Type B pancreatic cell (in vitro differentiated cells): ENCODE results near the gene EIPR1. TPM values are rescaled to one million over a fixed set of nuclear protein-coding genes. Genes with fewer than 3 reads are reported as not detected.

Source experiments
- DNase-seq: peaks from one replicate; pipeline ENCODE4 v3.0.0; 2021; ENCODE audit warnings: mixed read lengths; ENCODE audit not compliant: unreplicated experiment; ENCODE audit errors: extremely low spot score
- H3K27ac Mint-ChIP-seq: 2 replicates; pipeline ENCODE4 v1.8.0; 2021; ENCODE audit warnings: mild to moderate bottlenecking, mixed read lengths
- H3K27me3 Mint-ChIP-seq: 2 replicates; pipeline ENCODE4 v1.8.0; 2021; ENCODE audit warnings: mixed read lengths
- H3K36me3 Mint-ChIP-seq: 2 replicates; pipeline ENCODE4 v1.8.0; 2021; ENCODE audit warnings: mixed read lengths
- H3K4me1 Mint-ChIP-seq: one replicate; pipeline ENCODE4 v1.8.0; 2021; ENCODE audit warnings: mixed read lengths; ENCODE audit not compliant: unreplicated experiment
- H3K4me3 Mint-ChIP-seq: 2 replicates; pipeline ENCODE4 v1.8.0; 2021; ENCODE audit warnings: mild to moderate bottlenecking, mixed read lengths
- H3K9me3 Mint-ChIP-seq: 2 replicates; pipeline ENCODE4 v1.8.0; 2021; ENCODE audit warnings: mixed read lengths
- total RNA-seq: library from RNA; stranded (reverse); gene quantifications from 2 replicates; pipeline ENCODE4 v1.2.1, GENCODE V29; 2021; ENCODE audit warnings: low replicate concordance
- TF ChIP-seq, protein P1 (sequence below): fragments of 200-600 bp; sonication (generic); conservative IDR thresholded peaks from 2 replicates; pipeline ENCODE4 v1.5.0; 2021; ENCODE audit warnings: antibody characterized with exemption, mild to moderate bottlenecking

EIPR1 gene
- total RNA-seq, 1 donor from 2014 or later = 24.9 TPM

DNA sequence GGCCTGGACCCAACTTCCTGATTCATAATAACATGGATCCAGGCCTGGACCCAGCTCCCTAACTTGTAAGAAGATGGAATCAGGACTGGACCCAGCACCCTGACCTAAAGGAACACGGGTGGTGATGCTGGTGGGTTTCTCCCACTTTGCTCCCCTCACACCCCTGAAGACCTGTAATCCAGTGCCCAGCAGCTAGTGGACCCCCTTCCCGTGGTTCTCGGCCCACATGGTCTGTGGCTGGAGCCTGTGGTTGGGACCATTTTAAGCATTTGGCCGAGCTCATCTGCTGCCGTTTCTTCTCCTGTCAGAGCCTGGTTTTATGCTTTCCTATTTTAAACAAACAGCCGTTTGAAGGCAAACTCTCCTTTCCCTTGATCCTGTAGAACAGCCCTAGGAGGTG lies 232.8 kb downstream of the EIPR1 start:
- TF ChIP-seq, protein P1, sequence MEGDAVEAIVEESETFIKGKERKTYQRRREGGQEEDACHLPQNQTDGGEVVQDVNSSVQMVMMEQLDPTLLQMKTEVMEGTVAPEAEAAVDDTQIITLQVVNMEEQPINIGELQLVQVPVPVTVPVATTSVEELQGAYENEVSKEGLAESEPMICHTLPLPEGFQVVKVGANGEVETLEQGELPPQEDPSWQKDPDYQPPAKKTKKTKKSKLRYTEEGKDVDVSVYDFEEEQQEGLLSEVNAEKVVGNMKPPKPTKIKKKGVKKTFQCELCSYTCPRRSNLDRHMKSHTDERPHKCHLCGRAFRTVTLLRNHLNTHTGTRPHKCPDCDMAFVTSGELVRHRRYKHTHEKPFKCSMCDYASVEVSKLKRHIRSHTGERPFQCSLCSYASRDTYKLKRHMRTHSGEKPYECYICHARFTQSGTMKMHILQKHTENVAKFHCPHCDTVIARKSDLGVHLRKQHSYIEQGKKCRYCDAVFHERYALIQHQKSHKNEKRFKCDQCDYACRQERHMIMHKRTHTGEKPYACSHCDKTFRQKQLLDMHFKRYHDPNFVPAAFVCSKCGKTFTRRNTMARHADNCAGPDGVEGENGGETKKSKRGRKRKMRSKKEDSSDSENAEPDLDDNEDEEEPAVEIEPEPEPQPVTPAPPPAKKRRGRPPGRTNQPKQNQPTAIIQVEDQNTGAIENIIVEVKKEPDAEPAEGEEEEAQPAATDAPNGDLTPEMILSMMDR = no peak
- Mint-ChIP-seq H3K9me3 (no peaks in the 10 kb centered on the region), H3K4me1 (peaks cover 23% of the 10 kb centered on the region), H3K4me3 (no peak overlapping the region), H3K27me3 (peaks cover 3% of the 10 kb centered on the region), H3K27ac (no peak overlapping the region), H3K36me3 (no peaks in the 10 kb centered on the region)
- no peak for DNase-seq

DNA sequence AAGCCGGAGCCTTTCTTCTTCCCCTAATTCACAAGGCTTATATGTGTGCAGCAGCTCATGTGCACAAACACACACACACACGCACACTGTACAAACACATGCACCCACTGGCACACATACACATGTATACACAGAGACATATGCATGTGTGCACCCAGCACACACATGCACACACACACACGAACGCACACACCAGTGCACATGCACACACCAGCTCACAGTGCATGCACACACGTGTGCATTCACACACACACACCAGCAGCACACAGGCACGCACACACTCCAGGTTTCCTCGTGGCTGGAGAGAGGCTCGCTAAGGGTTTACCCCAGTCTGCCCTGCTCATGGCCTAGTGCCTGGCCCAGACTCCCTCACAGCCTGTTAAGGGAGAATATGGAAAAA lies 234.0 kb downstream of the EIPR1 start:
- DNase-seq = no peak
- TF ChIP-seq, protein P1 = no peak
- Mint-ChIP-seq H3K9me3 (no peaks in the 10 kb centered on the region), H3K4me1 (peaks cover 23% of the 10 kb centered on the region), H3K4me3 (no peak overlapping the region), H3K27ac (no peak overlapping the region), H3K36me3 (no peaks in the 10 kb centered on the region), H3K27me3 (peaks cover 3% of the 10 kb centered on the region)

DNA sequence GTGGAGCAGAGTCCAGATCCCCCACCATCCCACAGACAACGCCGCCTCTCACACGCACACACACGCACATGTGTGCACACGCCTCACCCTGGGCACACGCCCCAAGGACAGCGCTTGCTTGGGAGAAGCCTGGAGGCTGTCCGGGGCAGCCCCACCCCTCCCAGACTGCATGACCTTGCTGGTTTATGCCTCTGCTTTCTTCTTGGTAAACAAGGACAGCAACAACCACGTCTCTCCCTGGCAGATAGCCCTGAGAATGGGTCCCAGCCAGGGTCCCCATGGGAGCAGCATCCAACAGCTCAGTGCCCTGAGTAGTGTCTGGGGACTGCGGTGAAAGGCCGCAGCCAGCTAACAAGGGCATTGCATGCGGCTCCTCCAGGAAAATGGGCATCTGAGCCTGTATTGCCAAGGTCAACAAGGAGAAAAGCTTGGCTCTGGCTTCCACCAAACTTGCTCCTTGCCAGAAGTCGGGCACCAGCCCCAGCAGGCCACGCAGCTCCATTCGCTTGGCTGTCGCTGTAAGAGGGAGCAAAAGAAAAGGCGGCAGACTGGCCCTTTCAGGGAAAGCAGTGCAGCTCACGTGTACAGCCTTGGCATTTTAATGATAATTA lies 234.6 kb downstream of the EIPR1 start:
- H3K4me1 Mint-ChIP-seq = peaks cover 23% of the 10 kb centered on the region
- no peaks in the 10 kb centered on the region for H3K36me3 Mint-ChIP-seq
- TF ChIP-seq, protein P1 = no peak
- DNase-seq = no peak
- H3K9me3 Mint-ChIP-seq = no peaks in the 10 kb centered on the region
- no peak overlapping the region for H3K27ac Mint-ChIP-seq
- H3K27me3 Mint-ChIP-seq = no peaks in the 10 kb centered on the region
- no peak overlapping the region for H3K4me3 Mint-ChIP-seq

DNA sequence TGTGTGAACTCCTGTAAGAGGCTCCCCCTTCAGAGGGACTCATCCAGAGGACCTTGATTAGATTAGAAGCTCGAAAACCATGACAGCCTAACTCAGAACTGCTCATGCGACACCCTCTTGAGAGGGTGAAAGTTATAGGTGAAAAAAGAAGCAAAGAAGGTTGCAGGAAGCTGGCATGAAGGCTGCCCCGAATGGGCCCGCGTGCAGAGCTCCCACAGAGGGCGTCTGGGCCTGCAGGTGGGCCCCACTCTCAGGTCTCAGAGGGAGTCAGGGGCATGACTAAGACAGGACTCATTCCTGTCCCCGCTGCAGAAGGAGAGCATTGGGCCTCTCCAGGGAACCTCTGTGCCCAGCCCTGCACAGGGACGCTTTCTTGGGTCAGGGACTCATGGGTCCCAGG lies 235.4 kb downstream of the EIPR1 start:
- no peak overlapping the region for H3K4me3 Mint-ChIP-seq
- DNase-seq = no peak
- TF ChIP-seq, protein P1 = no peak
- H3K36me3 Mint-ChIP-seq = no peaks in the 10 kb centered on the region
- no peak overlapping the region for H3K27ac Mint-ChIP-seq
- no peaks in the 10 kb centered on the region for H3K27me3 Mint-ChIP-seq
- peaks cover 23% of the 10 kb centered on the region for H3K4me1 Mint-ChIP-seq
- H3K9me3 Mint-ChIP-seq = no peaks in the 10 kb centered on the region

DNA sequence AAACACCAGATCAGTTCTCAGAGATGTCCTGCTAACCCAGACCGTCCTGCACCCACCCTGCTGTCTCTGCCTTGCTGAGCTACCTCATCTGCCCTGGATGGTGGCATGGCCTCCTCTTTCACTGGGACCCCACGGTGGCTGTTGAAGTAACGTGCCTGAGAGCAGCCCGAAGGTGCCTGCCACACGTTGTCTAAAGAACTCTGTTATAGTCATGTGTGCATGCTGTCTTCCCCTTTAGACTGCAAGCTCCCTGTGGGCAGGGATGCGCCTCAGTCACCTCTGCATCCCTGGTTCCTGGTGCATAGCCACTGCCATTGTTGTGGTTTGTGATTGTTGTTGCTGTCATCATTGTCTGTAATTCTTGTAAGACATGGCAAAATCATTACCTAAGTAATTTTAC lies 235.9 kb downstream of the EIPR1 start:
- Mint-ChIP-seq H3K27me3 (no peaks in the 10 kb centered on the region), H3K36me3 (no peaks in the 10 kb centered on the region), H3K4me1 (peaks cover 20% of the 10 kb centered on the region), H3K4me3 (no peak overlapping the region), H3K9me3 (no peaks in the 10 kb centered on the region), H3K27ac (no peak overlapping the region)
- DNase-seq = no peak
- TF ChIP-seq, protein P1 = no peak

DNA sequence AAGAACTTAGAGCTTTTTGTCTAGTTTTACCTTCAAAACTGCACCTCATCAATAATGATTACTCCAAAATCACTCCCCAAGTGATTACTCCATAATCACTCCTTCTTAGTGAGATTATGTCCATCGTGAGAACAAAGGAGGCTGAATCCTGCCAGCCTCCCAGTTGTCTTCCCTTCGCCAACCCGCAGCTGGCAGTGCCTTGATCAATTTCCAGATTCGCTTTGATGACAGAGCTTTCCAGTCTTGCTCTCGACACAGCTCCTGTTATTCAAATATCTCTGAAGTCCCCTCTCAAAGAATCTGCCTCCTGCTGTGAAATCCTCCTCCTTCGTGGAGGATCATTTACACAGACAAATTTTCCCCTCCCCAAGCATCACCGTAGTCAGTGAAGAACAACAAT lies 237.7 kb downstream of the EIPR1 start:
- no peak overlapping the region for H3K4me3 Mint-ChIP-seq
- no peak for DNase-seq
- TF ChIP-seq, protein P1 = no peak
- no peak overlapping the region for H3K27ac Mint-ChIP-seq
- peaks cover 11% of the 10 kb centered on the region for H3K4me1 Mint-ChIP-seq
- H3K27me3 Mint-ChIP-seq = no peaks in the 10 kb centered on the region
- H3K36me3 Mint-ChIP-seq = no peaks in the 10 kb centered on the region
- no peaks in the 10 kb centered on the region for H3K9me3 Mint-ChIP-seq
